HG02885 (cell line): ENCODE measurements around the gene ST3GAL4.

Source experiments
- ATAC-seq: cut with Tn5 transposase; IDR thresholded peaks from one replicate; pipeline ENCODE4 v1.9.1; 2021; ENCODE audit warnings: mild to moderate bottlenecking; ENCODE audit not compliant: unreplicated experiment, poor library complexity

ST3GAL4 gene

GRCh38 chr11:126403022-126403581 lies 47.6 kb downstream of the ST3GAL4 start:
- ATAC-seq: no peak

GRCh38 chr11:126403658-126404057 lies 48.2 kb downstream of the ST3GAL4 start:
- peak; percentile 99 for ATAC-seq

- ATAC-seq: no peak
Measured at GRCh38 chr11:126404367-126404766, 48.9 kb downstream of the ST3GAL4 start.

GRCh38 chr11:126405374-126405773 lies 49.9 kb downstream of the ST3GAL4 start:
- ATAC-seq: no peak

- no peak for ATAC-seq
Measured at GRCh38 chr11:126405906-126406305, 50.4 kb downstream of the ST3GAL4 start.

- no peak for ATAC-seq
Measured at GRCh38 chr11:126406368-126406767, 50.9 kb downstream of the ST3GAL4 start.

GRCh38 chr11:126407101-126407521 lies 51.6 kb downstream of the ST3GAL4 start:
- no peak for ATAC-seq

- no peak for ATAC-seq
Measured at GRCh38 chr11:126407682-126408288, 52.3 kb downstream of the ST3GAL4 start.

GRCh38 chr11:126408496-126408895 lies 53.0 kb downstream of the ST3GAL4 start:
- ATAC-seq: no peak

GRCh38 chr11:126408901-126409619 lies 53.6 kb downstream of the ST3GAL4 start:
- ATAC-seq: no peak

GRCh38 chr11:126409620-126409985 lies 54.1 kb downstream of the ST3GAL4 start:
- no peak for ATAC-seq

- ATAC-seq: no peak
Measured at GRCh38 chr11:126410649-126411048, 55.2 kb downstream of the ST3GAL4 start.

- no peak for ATAC-seq
Measured at GRCh38 chr11:126411971-126412381, 56.5 kb downstream of the ST3GAL4 start.

- ATAC-seq: no peak
Measured at GRCh38 chr11:126413426-126413825, 57.9 kb downstream of the ST3GAL4 start.

- no peak for ATAC-seq
Measured at GRCh38 chr11:126413843-126414405, 58.4 kb downstream of the ST3GAL4 start.

- no peak for ATAC-seq
Measured at GRCh38 chr11:126414615-126415014, 59.1 kb downstream of the ST3GAL4 start.

GRCh38 chr11:126415128-126415527 lies 59.6 kb downstream of the ST3GAL4 start:
- ATAC-seq: no peak

GRCh38 chr11:126415669-126416420 lies 60.4 kb downstream of the ST3GAL4 start:
- ATAC-seq: no peak

- peak; percentile 89 for ATAC-seq
Measured at GRCh38 chr11:126416542-126417090, 61.1 kb downstream of the ST3GAL4 start.

GRCh38 chr11:126417091-126417862 lies 61.8 kb downstream of the ST3GAL4 start:
- no peak for ATAC-seq
